Measurements from ENCODE around the gene B3GALT4.

Gene B3GALT4

GRCh38 chr6:33315793-33316602, 39.1 kb downstream of the B3GALT4 start:
- no peak for DNase-seq

DNA sequence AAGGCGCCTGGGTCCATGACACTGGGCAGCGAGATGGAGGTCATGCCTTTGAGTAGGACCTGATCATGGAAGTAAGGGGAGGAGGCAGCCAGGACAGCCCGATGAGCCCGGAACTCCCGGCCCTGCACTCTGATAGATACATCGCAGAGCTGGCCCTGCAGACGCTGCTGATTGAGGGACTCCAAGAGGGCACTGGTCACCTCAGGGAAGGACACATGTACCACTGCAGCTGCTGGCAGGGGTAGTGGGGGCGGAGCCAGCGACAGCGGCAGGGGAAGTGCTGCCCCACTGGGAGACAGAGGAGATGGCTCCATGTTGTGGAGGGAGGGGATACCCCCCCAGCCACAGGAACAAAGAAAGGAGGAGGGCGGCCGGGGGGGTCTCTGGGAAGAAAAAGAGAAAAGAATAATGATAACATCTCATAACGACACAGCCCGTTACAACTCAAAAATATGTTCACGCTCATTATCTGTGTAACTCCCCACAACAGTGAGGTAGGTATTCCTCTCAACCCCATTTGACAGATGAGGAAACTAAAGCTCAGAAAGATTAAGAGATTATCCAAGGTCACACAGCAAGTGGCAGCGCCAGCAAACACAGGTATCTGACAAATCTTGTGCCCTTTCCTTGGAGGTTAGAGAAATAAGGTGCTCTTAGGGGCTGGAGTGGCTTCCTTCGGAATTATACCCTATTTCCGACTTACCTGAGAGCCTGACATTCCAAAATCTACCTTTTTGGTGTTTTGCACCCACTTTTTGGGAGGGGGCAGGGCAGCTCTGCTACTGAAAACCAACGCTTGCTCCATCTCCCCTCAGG, 39.9 kb downstream of the B3GALT4 start:
- DNase-seq = peak; percentile 55

DNA sequence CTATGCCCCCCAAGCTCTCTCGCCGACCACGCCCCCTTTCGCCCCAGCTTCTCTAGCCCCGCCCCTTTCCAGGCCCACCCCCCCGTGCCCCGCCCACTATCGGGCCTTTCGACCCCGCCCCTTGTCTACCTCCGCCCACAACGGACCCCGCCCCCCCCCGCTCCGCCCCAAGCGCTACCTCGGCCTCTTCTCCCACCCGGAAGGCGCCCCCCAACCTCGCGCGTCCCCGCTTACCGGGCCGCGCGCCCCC, 40.4 kb downstream of the B3GALT4 start:
- DNase-seq = no peak

GRCh38 chr6:33317669-33318425, 40.9 kb downstream of the B3GALT4 start, which contains the start of gene ZBTB22:
ZBTB22 (minus strand) TSS chr6:33317744; CDS start chr6:33316916, 828 bp downstream.
- peak; percentile 98 for DNase-seq

DNA sequence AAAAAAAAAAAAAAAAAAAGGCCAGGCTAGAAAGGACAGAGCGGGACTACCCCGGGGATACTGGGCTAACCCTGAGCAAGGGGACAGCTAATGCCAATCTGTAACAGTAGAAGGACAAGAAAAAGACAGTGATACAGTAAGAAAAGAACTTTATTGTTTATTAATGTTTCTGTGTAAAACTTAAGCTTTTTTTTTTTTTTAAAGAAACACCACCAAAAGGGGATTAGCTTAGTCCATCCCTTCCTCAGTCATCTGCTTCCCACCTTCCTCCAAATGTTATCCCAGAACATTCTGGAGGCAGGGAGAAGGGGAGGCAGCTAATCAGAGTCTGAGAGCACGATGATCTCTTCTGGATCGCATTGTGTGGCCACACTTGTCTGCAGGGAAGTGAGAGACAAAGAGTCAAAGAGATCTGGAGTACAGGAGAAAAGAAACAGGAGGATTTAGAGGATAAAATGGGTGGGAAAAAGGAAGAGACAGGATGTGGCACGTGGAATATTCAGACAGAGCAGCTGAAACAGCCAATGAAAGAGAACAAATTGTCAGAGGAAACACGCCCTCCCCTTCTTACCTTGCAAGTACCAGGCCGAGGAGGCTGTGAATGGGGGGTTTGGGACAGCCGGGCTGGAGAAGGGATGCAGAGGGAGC, 41.6 kb downstream of the B3GALT4 start:
- DNase-seq = no peak

GRCh38 chr6:33319939-33320314, 43.0 kb downstream of the B3GALT4 start:
- DNase-seq = no peak

DNA sequence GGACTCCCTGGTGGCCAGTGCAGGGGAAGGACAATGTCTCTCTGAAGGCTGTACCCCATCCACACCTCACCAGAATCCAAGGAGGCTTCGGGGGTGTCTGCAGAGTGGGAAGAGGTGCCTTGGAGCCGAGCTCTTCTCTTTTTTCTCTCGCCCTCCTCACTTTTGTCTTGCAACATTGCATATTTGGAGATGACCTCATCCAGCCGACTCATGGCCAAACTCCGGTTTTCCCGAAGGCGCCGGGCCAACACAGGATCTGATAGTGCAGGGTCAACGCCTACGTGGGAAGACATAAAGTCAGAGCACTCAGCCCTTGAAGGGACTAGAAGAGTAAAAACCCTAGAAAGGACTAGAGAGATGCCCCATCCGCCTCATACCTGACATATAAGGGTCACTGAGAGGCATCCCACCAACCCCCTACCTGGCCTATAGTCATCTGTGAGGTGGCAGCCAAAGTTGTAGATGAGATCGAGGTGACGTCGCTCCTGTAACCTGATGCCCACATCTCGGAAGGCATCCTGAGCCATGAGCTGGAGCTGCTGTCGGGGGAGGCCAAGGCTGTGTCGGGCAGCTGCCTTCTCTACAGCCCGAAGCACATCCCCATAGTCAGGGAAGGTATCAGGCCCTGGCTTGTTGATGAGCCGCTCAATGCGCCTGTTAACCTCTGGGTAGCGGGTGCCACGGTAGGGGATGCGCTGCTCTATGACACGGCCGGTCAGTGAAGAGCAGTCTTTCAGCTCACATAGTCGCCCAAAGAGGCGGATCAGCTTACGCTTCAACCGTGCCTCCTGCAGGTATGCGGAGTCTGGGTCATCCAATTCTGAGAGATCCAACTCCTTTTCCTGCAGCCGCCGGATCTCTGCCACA, 43.6 kb downstream of the B3GALT4 start:
- no peak for DNase-seq

GRCh38 chr6:33321227-33321626, 44.3 kb downstream of the B3GALT4 start:
- DNase-seq = no peak

DNA sequence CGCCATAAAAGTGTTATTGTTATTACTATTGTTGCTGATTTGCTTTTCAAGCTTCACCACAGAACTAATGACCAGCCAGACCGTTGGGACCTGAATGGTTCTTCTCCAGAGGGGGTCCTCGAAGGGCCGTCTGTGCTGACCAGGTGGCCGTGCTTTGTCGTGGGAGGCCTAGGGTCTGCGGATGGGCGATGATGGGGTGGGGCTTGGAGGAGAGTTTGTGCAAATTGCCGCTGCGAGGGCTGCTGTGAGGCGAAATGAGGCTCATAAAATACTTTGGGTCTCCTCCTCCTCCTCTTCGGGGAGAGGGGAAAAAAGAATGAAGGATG, 46.7 kb downstream of the B3GALT4 start:
- no peak for DNase-seq

- DNase-seq = no peak
Observed at GRCh38 chr6:33324125-33324524, 47.2 kb downstream of the B3GALT4 start.
